HepG2 (cell line): ENCODE data around the gene DDX4. TPM values are rescaled to one million over a fixed set of nuclear protein-coding genes. Genes with fewer than 3 reads are reported as not detected.
A peak's percentile ranks its signal among the peaks of the same experiment; 100 is the strongest.

Experiments used
- BCL6 ChIP-seq: IDR thresholded peaks from 2 replicates; pipeline ENCODE4 v1.6.1; 2016; ENCODE audit warnings: missing genetic modification reagents, missing compliant biosample characterization
- CREB1 ChIP-seq, 2 experiments: fragments of 450-650 bp in 1 of 2; IDR thresholded peaks; 2 replicates each; pipeline ENCODE4 v1.6.1; 2016 to 2017; ENCODE audit warnings: control low read depth in 1 of 2, mild to moderate bottlenecking in 1 of 2, missing compliant biosample characterization in 1 of 2, missing genetic modification characterization in 1 of 2
- LCORL ChIP-seq, 2 experiments: fragments of 450-650 bp in 1 of 2; sonication (generic) in 1 of 2; formaldehyde crosslinking in 1 of 2; IDR thresholded peaks; 2 replicates each; pipeline versions ENCODE4 v1.5.0 to v1.6.1; 2017 to 2020; ENCODE audit warnings: antibody characterized with exemption in 1 of 2, missing genetic modification reagents in 1 of 2
- PAWR ChIP-seq: sonication (generic); formaldehyde crosslinking; IDR thresholded peaks from 2 replicates; pipeline ENCODE4 v1.4.0; 2020; ENCODE audit warnings: missing genetic modification reagents, mild to moderate bottlenecking, borderline replicate concordance
- SAP130 ChIP-seq: IDR thresholded peaks from 2 replicates; pipeline ENCODE4 v1.6.1; 2016; ENCODE audit warnings: low read depth
- SUZ12 ChIP-seq: fragments of 150-350 bp; IDR thresholded peaks from 2 replicates; pipeline ENCODE4 v1.6.1; 2014; ENCODE audit warnings: low read depth, low read length
- THAP11 ChIP-seq: IDR thresholded peaks from 2 replicates; pipeline ENCODE4 v1.6.1; 2016; ENCODE audit warnings: missing biosample characterization, missing genetic modification reagents
- TMF1 ChIP-seq: sonication (generic); formaldehyde crosslinking; IDR thresholded peaks from 2 replicates; pipeline ENCODE4 v1.8.1; 2022; ENCODE audit warnings: low read depth, missing genetic modification reagents
- ZNF143 ChIP-seq: sonication (generic); formaldehyde crosslinking; IDR thresholded peaks from 2 replicates; pipeline ENCODE4 v1.4.0; 2020; ENCODE audit warnings: missing genetic modification reagents
- ZNF350 ChIP-seq: sonication (generic); formaldehyde crosslinking; IDR thresholded peaks from 2 replicates; pipeline ENCODE4 v1.4.0; 2020; ENCODE audit warnings: mild to moderate bottlenecking, low read depth, missing genetic modification reagents, borderline replicate concordance
- ZNF546 ChIP-seq: sonication (generic); formaldehyde crosslinking; conservative IDR thresholded peaks from 2 replicates; pipeline ENCODE4 v1.8.1; 2023; ENCODE audit warnings: mild to moderate bottlenecking, missing genetic modification reagents
- ZNF572 ChIP-seq: sonication (generic); formaldehyde crosslinking; IDR thresholded peaks from 2 replicates; pipeline ENCODE4 v1.5.1; 2020; ENCODE audit warnings: mild to moderate bottlenecking, missing genetic modification reagents
- ZNF577 ChIP-seq: sonication (generic); formaldehyde crosslinking; IDR thresholded peaks from 2 replicates; pipeline ENCODE4 v1.4.0; 2020; ENCODE audit warnings: mild to moderate bottlenecking, low read depth, missing genetic modification reagents, borderline replicate concordance
- ZNF619 ChIP-seq: sonication (generic); formaldehyde crosslinking; IDR thresholded peaks from 2 replicates; pipeline ENCODE4 v1.4.0; 2020; ENCODE audit warnings: mild to moderate bottlenecking, missing genetic modification reagents
- ZNF768 ChIP-seq: sonication (generic); formaldehyde crosslinking; IDR thresholded peaks from 2 replicates; pipeline ENCODE4 v1.4.0; 2020; ENCODE audit warnings: missing genetic modification reagents
- polyA plus RNA-seq, 8 experiments: library from polyadenylated mRNA; depleted of rRNA in 3 of 8; stranded (reverse) in 7 of 8; unstranded in 1 of 8; fragments of >200 nt; fragmentation: Illumina TruSeq in 4 of 8; extraction: Trizol in 4 of 8; gene quantifications; 2 replicates each; pipeline versions ENCODE4 v1.2.1 to v1.2.3, GENCODE V29; 2011 to 2016; ENCODE audit warnings: low read depth in 4 of 8, missing spikeins in 1 of 8, mixed read lengths in 1 of 8; ENCODE audit not compliant: insufficient read depth in 1 of 8
- total RNA-seq, 5 experiments: library from RNA; depleted of rRNA; stranded (reverse); fragments of >200 nt; fragmentation: Illumina TruSeq; extraction: Trizol; gene quantifications; 2 replicates each; pipeline ENCODE4 v1.2.3, GENCODE V29; 2016; ENCODE audit warnings: low read depth in 1 of 5
- TF ChIP-seq, protein P1 (sequence below): sonication (generic); formaldehyde crosslinking; IDR thresholded peaks from 2 replicates; pipeline ENCODE4 v1.4.0; 2020; ENCODE audit warnings: missing genetic modification reagents, borderline replicate concordance
- TF ChIP-seq, protein P2 (sequence below): sonication (generic); formaldehyde crosslinking; IDR thresholded peaks from 2 replicates; pipeline ENCODE4 v1.8.0; 2022; ENCODE audit warnings: mild to moderate bottlenecking, missing genetic modification reagents; ENCODE audit not compliant: insufficient replicate concordance
- TF ChIP-seq, protein P3 (sequence below): IDR thresholded peaks from 2 replicates; pipeline ENCODE4 v1.6.1; 2016; ENCODE audit warnings: mild to moderate bottlenecking, missing biosample characterization, missing genetic modification reagents
- TF ChIP-seq, protein P4 (sequence below): sonication (generic); formaldehyde crosslinking; IDR thresholded peaks from 2 replicates; pipeline ENCODE4 v1.4.0; 2020; ENCODE audit warnings: missing genetic modification reagents
- TF ChIP-seq, protein P5 (sequence below): sonication (generic); formaldehyde crosslinking; IDR thresholded peaks from 2 replicates; pipeline ENCODE4 v1.5.0; 2020; ENCODE audit warnings: mild to moderate bottlenecking, missing genetic modification reagents

The DDX4 gene
- total and polyA plus RNA-seq, 2 of the 13 experiments (the other 11 are each of a cell fraction or from before 2014, with no cell fraction given) = 0.05 TPM; not detected in 1

DNA sequence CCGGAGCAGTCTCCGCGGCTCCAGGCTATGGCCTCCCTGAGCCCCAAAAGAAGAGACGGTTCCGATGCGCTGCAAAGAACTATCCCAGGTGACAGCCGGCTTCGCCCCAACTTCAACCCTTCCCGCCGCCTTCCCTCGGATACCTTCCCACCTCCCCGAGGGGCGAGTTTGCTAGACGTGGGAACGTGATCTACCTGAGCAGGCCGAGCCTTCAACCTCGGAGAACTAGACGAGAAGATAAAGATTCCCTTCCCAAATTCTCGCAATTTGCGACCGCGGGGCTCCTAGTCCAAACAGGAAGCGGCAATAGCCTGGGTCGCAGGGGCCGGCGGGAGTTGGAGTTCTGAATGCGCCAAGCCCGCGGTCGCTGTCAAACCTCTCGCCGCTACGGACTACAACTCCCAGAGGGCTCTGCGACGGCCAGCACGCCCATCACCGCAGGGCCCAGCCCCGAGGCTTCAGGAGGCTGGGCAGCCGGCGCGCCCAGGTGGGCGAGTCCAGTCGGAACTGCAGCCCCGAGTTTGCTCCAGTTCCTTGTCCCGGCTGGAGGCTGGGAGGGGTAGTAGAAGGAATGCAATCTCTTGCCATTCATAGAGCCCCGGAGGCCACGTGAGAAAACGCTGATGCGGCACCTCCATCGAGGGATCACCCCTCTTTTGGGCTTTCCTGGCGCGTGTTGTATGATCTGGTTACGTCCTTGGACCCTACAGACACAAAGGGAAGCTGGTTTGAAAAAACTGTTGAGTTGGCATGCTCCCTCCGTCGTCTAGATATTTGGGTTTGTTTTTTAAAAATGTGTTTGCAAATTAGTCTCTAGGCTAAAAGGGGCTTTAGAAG is 25.6 kb upstream of the DDX4 start, which contains the start of gene SLC38A9 (continued):
- TF ChIP-seq, protein P1, sequence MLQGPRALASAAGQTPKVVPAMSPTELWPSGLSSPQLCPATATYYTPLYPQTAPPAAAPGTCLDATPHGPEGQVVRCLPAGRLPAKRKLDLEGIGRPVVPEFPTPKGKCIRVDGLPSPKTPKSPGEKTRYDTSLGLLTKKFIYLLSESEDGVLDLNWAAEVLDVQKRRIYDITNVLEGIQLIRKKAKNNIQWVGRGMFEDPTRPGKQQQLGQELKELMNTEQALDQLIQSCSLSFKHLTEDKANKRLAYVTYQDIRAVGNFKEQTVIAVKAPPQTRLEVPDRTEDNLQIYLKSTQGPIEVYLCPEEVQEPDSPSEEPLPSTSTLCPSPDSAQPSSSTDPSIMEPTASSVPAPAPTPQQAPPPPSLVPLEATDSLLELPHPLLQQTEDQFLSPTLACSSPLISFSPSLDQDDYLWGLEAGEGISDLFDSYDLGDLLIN (CRISPR knock-in tag) = 0 out of 2 replicates have a peak, but pooled peaks have one; percentile 62
- TF ChIP-seq, protein P2, sequence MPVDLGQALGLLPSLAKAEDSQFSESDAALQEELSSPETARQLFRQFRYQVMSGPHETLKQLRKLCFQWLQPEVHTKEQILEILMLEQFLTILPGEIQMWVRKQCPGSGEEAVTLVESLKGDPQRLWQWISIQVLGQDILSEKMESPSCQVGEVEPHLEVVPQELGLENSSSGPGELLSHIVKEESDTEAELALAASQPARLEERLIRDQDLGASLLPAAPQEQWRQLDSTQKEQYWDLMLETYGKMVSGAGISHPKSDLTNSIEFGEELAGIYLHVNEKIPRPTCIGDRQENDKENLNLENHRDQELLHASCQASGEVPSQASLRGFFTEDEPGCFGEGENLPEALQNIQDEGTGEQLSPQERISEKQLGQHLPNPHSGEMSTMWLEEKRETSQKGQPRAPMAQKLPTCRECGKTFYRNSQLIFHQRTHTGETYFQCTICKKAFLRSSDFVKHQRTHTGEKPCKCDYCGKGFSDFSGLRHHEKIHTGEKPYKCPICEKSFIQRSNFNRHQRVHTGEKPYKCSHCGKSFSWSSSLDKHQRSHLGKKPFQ (CRISPR knock-in tag) = no peak
- TF ChIP-seq, protein P3, sequence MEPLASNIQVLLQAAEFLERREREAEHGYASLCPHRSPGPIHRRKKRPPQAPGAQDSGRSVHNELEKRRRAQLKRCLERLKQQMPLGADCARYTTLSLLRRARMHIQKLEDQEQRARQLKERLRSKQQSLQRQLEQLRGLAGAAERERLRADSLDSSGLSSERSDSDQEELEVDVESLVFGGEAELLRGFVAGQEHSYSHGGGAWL = peak; percentile 83
- TF ChIP-seq TMF1 (CRISPR knock-in tag) = no peak; the same call in 1 of the 2 replicates
- TF ChIP-seq CREB1 (IDR thresholded peaks at IDR 0.05) = no peak
- peak; percentile 69; the same call in 1 of the 2 replicates for TF ChIP-seq CREB1 (CRISPR knock-in tag; IDR thresholded peaks at IDR 0.05)
- peak; percentile 57 for TF ChIP-seq BCL6 (CRISPR knock-in tag)
- TF ChIP-seq, protein P4, sequence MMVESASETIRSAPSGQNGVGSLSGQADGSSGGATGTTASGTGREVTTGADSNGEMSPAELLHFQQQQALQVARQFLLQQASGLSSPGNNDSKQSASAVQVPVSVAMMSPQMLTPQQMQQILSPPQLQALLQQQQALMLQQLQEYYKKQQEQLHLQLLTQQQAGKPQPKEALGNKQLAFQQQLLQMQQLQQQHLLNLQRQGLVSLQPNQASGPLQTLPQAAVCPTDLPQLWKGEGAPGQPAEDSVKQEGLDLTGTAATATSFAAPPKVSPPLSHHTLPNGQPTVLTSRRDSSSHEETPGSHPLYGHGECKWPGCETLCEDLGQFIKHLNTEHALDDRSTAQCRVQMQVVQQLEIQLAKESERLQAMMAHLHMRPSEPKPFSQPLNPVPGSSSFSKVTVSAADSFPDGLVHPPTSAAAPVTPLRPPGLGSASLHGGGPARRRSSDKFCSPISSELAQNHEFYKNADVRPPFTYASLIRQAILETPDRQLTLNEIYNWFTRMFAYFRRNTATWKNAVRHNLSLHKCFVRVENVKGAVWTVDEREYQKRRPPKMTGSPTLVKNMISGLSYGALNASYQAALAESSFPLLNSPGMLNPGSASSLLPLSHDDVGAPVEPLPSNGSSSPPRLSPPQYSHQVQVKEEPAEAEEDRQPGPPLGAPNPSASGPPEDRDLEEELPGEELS (CRISPR knock-in tag) = no peak
- peak; percentile 46; the same call in 1 of the 2 replicates for TF ChIP-seq ZNF350
- TF ChIP-seq SUZ12 = peak; percentile 91
- TF ChIP-seq PAWR (CRISPR knock-in tag) = no peak
- TF ChIP-seq ZNF619 (CRISPR knock-in tag) = no peak
- TF ChIP-seq ZNF143 (CRISPR knock-in tag) = peak; percentile 99
- TF ChIP-seq LCORL (IDR thresholded peaks at IDR 0.05) = no peak
- no peak for TF ChIP-seq LCORL (CRISPR knock-in tag; IDR thresholded peaks at IDR 0.05)
- 0 out of 2 replicates have a peak, but pooled peaks have one; percentile 25 for TF ChIP-seq ZNF768 (CRISPR knock-in tag)
- no peak for TF ChIP-seq ZNF546 (CRISPR knock-in tag)
- TF ChIP-seq SAP130 (CRISPR knock-in tag) = peak; percentile 91
- TF ChIP-seq, protein P5, sequence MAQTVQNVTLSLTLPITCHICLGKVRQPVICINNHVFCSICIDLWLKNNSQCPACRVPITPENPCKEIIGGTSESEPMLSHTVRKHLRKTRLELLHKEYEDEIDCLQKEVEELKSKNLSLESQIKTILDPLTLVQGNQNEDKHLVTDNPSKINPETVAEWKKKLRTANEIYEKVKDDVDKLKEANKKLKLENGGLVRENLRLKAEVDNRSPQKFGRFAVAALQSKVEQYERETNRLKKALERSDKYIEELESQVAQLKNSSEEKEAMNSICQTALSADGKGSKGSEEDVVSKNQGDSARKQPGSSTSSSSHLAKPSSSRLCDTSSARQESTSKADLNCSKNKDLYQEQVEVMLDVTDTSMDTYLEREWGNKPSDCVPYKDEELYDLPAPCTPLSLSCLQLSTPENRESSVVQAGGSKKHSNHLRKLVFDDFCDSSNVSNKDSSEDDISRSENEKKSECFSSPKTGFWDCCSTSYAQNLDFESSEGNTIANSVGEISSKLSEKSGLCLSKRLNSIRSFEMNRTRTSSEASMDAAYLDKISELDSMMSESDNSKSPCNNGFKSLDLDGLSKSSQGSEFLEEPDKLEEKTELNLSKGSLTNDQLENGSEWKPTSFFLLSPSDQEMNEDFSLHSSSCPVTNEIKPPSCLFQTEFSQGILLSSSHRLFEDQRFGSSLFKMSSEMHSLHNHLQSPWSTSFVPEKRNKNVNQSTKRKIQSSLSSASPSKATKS = 0 out of 2 replicates have a peak, but pooled peaks have one; percentile 54
- no peak for TF ChIP-seq ZNF577
- peak; percentile 99 for TF ChIP-seq THAP11
- TF ChIP-seq ZNF572 (CRISPR knock-in tag) = peak; percentile 45; the same call in 1 of the 2 replicates
